RWPE2 (cell line): ENCODE data around the gene CCDC126.
A peak's percentile ranks its signal among the peaks of the same experiment; 100 is the strongest.

Experiments
- ATAC-seq: fragments of 200-7000 bp; cut with Tn5 transposase; 3 replicates; pipeline ENCODE4 v1.9.1; 2021; ENCODE audit warnings: low read depth
- DNase-seq: peaks from one replicate; pipeline ENCODE4 v3.0.0-alpha.2; 2020; ENCODE audit warnings: low spot score
- H3K27ac ChIP-seq: fragments of 450-650 bp; 2 replicates; pipeline ENCODE4 v1.5.1; 2017; ENCODE audit warnings: mild to moderate bottlenecking; ENCODE audit not compliant: poor library complexity, severe bottlenecking
- H3K27me3 ChIP-seq: fragments of 250-450 bp; sonication (Bioruptor Pico); 2 replicates; pipeline ENCODE4 v1.5.1; 2021; ENCODE audit warnings: mild to moderate bottlenecking, moderate library complexity; ENCODE audit not compliant: insufficient read depth, poor library complexity, severe bottlenecking
- H3K36me3 ChIP-seq: fragments of 250-450 bp; sonication (Bioruptor Pico); 2 replicates; pipeline ENCODE4 v1.5.1; 2020; ENCODE audit warnings: low read depth, mild to moderate bottlenecking, moderate library complexity
- H3K4me1 ChIP-seq: fragments of 250-450 bp; sonication (Bioruptor Pico); 2 replicates; pipeline ENCODE4 v1.5.1; 2021; ENCODE audit warnings: mild to moderate bottlenecking, moderate library complexity; ENCODE audit not compliant: insufficient read depth, poor library complexity, severe bottlenecking
- H3K4me3 ChIP-seq: fragments of 250-450 bp; sonication (Bioruptor Pico); 2 replicates; pipeline ENCODE4 v1.5.1; 2021; ENCODE audit warnings: mild to moderate bottlenecking, moderate library complexity; ENCODE audit not compliant: severe bottlenecking
- H3K9me3 ChIP-seq: fragments of 250-450 bp; sonication (Bioruptor Pico); 2 replicates; pipeline ENCODE4 v1.5.1; 2021; ENCODE audit warnings: mild to moderate bottlenecking, moderate library complexity; ENCODE audit not compliant: severe bottlenecking
- TF ChIP-seq, protein P1 (sequence below): fragments of 450-650 bp; IDR thresholded peaks from one replicate; pipeline ENCODE4 v1.5.1; 2017; ENCODE audit warnings: mild to moderate bottlenecking, moderate library complexity; ENCODE audit not compliant: poor library complexity, severe bottlenecking

CCDC126 gene

DNA sequence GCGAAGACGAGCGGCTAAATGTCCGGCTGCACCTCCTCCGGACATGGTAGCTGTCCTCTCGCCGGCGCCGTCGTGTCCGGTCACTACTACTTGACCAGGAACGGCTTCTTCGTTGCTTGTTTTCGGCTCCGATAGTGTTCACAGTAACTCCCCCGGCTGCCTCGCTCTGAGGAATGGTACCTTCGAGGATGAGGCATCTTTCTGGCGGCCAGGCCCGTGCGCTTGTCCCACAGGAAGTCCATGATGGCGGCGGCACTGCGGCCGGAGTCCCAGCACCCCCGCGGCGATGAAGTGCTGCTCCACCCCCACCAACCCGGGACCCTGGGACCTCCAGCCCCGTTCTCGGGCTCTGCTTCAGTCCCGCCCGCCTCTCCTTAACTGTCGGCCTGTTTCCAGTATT lies 11.0 kb upstream of the CCDC126 start:
- TF ChIP-seq, protein P1, sequence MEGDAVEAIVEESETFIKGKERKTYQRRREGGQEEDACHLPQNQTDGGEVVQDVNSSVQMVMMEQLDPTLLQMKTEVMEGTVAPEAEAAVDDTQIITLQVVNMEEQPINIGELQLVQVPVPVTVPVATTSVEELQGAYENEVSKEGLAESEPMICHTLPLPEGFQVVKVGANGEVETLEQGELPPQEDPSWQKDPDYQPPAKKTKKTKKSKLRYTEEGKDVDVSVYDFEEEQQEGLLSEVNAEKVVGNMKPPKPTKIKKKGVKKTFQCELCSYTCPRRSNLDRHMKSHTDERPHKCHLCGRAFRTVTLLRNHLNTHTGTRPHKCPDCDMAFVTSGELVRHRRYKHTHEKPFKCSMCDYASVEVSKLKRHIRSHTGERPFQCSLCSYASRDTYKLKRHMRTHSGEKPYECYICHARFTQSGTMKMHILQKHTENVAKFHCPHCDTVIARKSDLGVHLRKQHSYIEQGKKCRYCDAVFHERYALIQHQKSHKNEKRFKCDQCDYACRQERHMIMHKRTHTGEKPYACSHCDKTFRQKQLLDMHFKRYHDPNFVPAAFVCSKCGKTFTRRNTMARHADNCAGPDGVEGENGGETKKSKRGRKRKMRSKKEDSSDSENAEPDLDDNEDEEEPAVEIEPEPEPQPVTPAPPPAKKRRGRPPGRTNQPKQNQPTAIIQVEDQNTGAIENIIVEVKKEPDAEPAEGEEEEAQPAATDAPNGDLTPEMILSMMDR = no peak
- Histone ChIP-seq H3K27me3 (no peaks in the 10 kb centered on the region), H3K4me3 (no peak overlapping the region), H3K36me3 (no peaks in the 10 kb centered on the region), H3K4me1 (no peaks in the 10 kb centered on the region), H3K27ac (no peak overlapping the region), H3K9me3 (no peaks in the 10 kb centered on the region)
- ATAC-seq = no peak
- DNase-seq = no peak

DNA sequence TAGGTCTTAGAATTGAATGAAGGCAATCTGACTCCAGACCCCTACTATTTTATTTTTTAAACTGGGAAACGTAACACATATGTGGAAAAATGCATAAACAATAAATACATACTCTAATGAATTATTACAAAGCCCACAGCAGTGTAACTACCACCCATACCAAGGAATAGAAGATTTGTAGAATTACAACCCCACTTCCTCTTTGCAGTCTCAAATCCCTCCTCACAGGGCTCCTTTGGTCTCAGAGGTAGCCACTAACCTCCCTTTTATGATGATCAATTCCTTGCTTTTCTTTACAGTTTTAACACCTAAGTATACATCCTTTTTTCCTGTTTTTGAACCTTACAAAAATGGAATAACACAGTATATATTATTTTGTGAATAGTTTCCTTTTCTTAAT lies 6.7 kb upstream of the CCDC126 start:
- Histone ChIP-seq H3K36me3 (no peaks in the 10 kb centered on the region), H3K27ac (no peak overlapping the region), H3K9me3 (no peaks in the 10 kb centered on the region), H3K4me3 (no peak overlapping the region), H3K4me1 (peaks cover 5% of the 10 kb centered on the region), H3K27me3 (no peaks in the 10 kb centered on the region)
- no peak for DNase-seq
- TF ChIP-seq, protein P1 = no peak
- ATAC-seq = no peak

DNA sequence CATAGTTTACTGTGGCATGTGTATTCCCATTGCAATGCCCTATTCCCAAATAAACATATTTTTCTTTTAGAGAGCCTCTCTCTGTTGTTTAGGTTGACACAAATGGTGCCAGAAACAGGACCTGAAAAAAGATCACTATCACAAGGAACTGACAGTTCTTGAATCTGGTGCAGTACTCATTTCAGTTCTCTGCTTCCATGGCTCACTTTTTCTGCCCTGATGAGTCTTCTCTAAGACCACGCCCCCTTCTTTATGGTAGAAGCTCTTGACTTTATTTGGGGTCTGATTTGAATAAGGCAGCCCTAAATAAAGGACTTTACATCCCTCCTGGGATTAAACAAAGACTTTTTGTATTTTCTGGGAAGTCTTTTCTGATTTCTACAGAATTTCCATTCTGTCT lies 3.5 kb upstream of the CCDC126 start:
- H3K27me3 ChIP-seq = no peaks in the 10 kb centered on the region
- TF ChIP-seq, protein P1 = no peak
- DNase-seq = no peak
- ATAC-seq = no peak
- H3K27ac ChIP-seq = no peak overlapping the region
- peaks cover 6% of the 10 kb centered on the region for H3K4me1 ChIP-seq
- H3K9me3 ChIP-seq = no peaks in the 10 kb centered on the region
- no peak overlapping the region for H3K4me3 ChIP-seq
- no peaks in the 10 kb centered on the region for H3K36me3 ChIP-seq

DNA sequence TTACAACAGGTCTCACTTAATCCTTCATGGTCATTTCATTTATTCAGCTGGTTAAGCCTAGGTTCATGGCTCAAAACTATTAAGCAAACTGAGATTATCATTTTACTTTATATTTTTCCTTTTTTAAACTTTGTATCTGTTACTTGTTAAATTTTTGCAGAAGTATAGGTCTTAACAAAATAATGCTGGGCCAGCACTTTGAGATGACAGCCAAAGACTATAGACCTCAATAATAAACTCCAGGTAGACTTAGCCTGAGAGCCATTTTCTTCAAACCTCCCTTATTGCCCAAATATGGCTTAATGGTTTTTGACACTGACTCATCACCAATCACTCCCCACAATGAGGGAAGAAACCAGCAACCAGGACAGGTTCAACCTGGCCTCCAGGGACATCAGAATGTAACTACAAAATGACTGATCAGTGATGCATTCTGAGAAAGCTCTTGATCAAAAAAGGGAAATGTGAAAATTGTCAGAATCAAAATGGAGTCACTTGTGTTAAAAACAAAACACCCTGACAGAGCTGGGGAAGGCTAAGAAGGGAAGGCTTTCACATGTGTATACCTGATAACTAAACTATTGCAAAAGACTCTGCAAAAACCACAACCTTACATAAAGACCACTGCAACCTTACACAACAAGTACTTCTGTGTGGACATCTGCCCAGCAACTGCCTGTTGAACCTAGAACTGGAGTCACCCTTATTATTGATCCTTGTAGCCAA lies 2.1 kb upstream of the CCDC126 start:
- H3K9me3 ChIP-seq = no peaks in the 10 kb centered on the region
- H3K27ac ChIP-seq = no peak overlapping the region
- no peaks in the 10 kb centered on the region for H3K36me3 ChIP-seq
- no peak for ATAC-seq
- TF ChIP-seq, protein P1 = no peak
- no peak overlapping the region for H3K4me3 ChIP-seq
- H3K4me1 ChIP-seq = peaks cover 6% of the 10 kb centered on the region
- H3K27me3 ChIP-seq = no peaks in the 10 kb centered on the region
- DNase-seq = no peak

DNA sequence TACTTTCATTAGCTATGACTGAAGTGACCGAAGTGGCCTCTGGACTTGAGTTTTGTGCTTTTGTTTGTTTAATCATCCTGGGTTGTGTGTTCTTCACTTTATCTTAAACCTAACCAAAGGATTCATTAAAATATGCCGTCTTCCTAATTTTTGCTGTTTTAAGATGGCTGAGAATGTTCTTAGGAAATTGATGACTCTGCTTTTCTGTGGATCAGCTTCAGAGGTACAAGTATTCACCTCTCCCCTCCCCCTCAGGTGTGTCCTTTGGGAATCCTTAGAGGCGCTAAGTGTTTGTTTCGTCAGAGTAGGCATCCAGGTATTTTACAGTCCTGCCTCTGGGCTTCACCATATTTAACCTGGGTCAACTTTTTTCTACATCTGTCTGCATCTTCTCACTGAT lies 1.1 kb downstream of the CCDC126 start:
- no peak for DNase-seq

More for the DNA sequence above, 1.1 kb downstream of the CCDC126 start:
- H3K36me3 ChIP-seq = no peaks in the 10 kb centered on the region
- H3K27me3 ChIP-seq = no peaks in the 10 kb centered on the region
- TF ChIP-seq, protein P1 = no peak
- peak overlapping the region; percentile 71 for H3K4me3 ChIP-seq
- ATAC-seq = no peak
- peaks cover 6% of the 10 kb centered on the region for H3K4me1 ChIP-seq
- H3K27ac ChIP-seq = no peak overlapping the region
- no peaks in the 10 kb centered on the region for H3K9me3 ChIP-seq
